K562 (cell line): ENCODE results near the gene RBAK. TPM values are rescaled to one million over a fixed set of nuclear protein-coding genes. Genes with fewer than 3 reads are reported as not detected.
"Not testable (repeated sequence)": the region's sequence is repeated elsewhere in the genome, so short reads cannot be mapped to it uniquely, and the experiment has no call there.

Source experiments
- ATAC-seq: fragments of 200-7000 bp; cut with Tn5 transposase; 3 replicates; pipeline ENCODE4 v1.9.1; 2020; ENCODE audit warnings: moderate library complexity
- BruUV-seq: library from RNA; stranded (reverse); fragments of 400-500 nt; replicated peaks from 2 replicates; lab custom pipeline; 2021; lab: Mats Ljungman, UMichigan
- CTCF ChIA-PET: fragments of 300-600 bp; formaldehyde crosslinking; extraction: SDS; loops from one replicate; lab custom pipeline; 2021; ENCODE audit warnings: low intra/inter-chr PET ratio; lab: Yijun Ruan, JAX
- POLR2A ChIA-PET: fragments of 300-600, 350-650 bp; sonication (Branson Sonifier 250); formaldehyde crosslinking; extraction: SDS; loops from one replicate; lab custom pipeline; 2021; ENCODE audit warnings: antibody characterized with exemption, inconsistent platforms; lab: Yijun Ruan, JAX
- DNase-seq, 4 experiments: peaks; one replicate each; pipeline versions ENCODE4 v3.0.0 to v3.0.0-alpha.2; 2011 to 2018; ENCODE audit warnings: low spot score in 3 of 4, mixed read lengths in 3 of 4; ENCODE audit errors: extremely low read depth in 1 of 4
- FAIRE-seq: peaks from 2 replicates; lab custom pipeline; 2011; peaks lifted over from hg19 to GRCh38; lab: Jason Lieb, UNC
- H2AFZ ChIP-seq: 2 replicates; pipeline ENCODE4 v1.6.0; 2011; ENCODE audit warnings: low read depth, low read length, control low read depth, inconsistent platforms
- H3K27ac ChIP-seq: fragments of 200-600 bp; 3 replicates; pipeline ENCODE4 v1.8.0; 2011; ENCODE audit warnings: low read depth, mild to moderate bottlenecking, control low read depth, inconsistent platforms, low read length, moderate library complexity, mixed read lengths; ENCODE audit errors: extremely low read depth
- H3K27me3 ChIP-seq, 2 experiments: fragments of 300-600 bp in 1 of 2; 2 replicates in 1 of 2; 3 replicates in 1 of 2; pipeline versions ENCODE4 v1.6.0 to v1.8.0; 2011; ENCODE audit warnings: inconsistent platforms in 2 of 2, low read length in 2 of 2, mild to moderate bottlenecking in 1 of 2, mixed read lengths in 1 of 2, moderate library complexity in 1 of 2; ENCODE audit not compliant: control insufficient read depth in 2 of 2, insufficient read depth in 2 of 2
- H3K36me3 ChIP-seq: fragments of 300-600 bp; 3 replicates; pipeline ENCODE4 v1.8.0; 2011; ENCODE audit warnings: mild to moderate bottlenecking, low read length, inconsistent platforms; ENCODE audit not compliant: control insufficient read depth, insufficient read depth
- H3K4me1 ChIP-seq, 2 experiments: fragments of 200-600 bp in 1 of 2; replicated peaks in 1 of 2; 2 replicates in 1 of 2; 3 replicates in 1 of 2; pipeline versions ENCODE4 v1.5.1 to v1.8.0; 2011; ENCODE audit warnings: inconsistent platforms in 2 of 2, low read length in 2 of 2, mild to moderate bottlenecking in 1 of 2, mixed read lengths in 1 of 2, moderate library complexity in 1 of 2; ENCODE audit not compliant: control insufficient read depth in 2 of 2, insufficient read depth in 2 of 2
- H3K4me2 ChIP-seq: 2 replicates; pipeline ENCODE4 v1.6.1; 2011; ENCODE audit warnings: low read length, control low read depth, inconsistent platforms, mixed read lengths; ENCODE audit not compliant: insufficient read depth
- H3K4me3 ChIP-seq: fragments of 200-600 bp; sonication (generic), shearing (Covaris generic); 2 replicates; pipeline ENCODE4 v1.5.1; 2016; ENCODE audit warnings: control low read depth, inconsistent platforms
- H3K79me2 ChIP-seq: fragments of 200-600 bp; 3 replicates; pipeline ENCODE4 v1.8.0; 2011; ENCODE audit warnings: low read length, inconsistent platforms; ENCODE audit not compliant: control insufficient read depth, insufficient read depth
- H3K9ac ChIP-seq, 2 experiments: 2 replicates each; pipeline versions ENCODE4 v1.6.0 to v1.6.1; 2011; ENCODE audit warnings: low read depth in 2 of 2, low read length in 2 of 2, control low read depth in 1 of 2, inconsistent platforms in 1 of 2, mild to moderate bottlenecking in 1 of 2, mixed read lengths in 1 of 2; ENCODE audit not compliant: insufficient read depth in 1 of 2
- H3K9me1 ChIP-seq: one replicate; pipeline ENCODE4 v1.6.0; 2011; ENCODE audit warnings: inconsistent platforms, mild to moderate bottlenecking, low read length, moderate library complexity; ENCODE audit not compliant: control insufficient read depth, insufficient read depth
- H3K9me3 ChIP-seq: replicated peaks from 2 replicates; pipeline ENCODE4 v1.5.1; 2011; ENCODE audit warnings: low read depth, low read length, inconsistent platforms; ENCODE audit not compliant: control insufficient read depth, insufficient read depth
- H4K20me1 ChIP-seq: replicated peaks from 2 replicates; pipeline ENCODE4 v1.6.1; 2011; ENCODE audit warnings: low read length, inconsistent platforms, mixed read lengths; ENCODE audit not compliant: control insufficient read depth, insufficient read depth
- KLF6 ChIP-seq: fragments of 250-450 bp; sonication (Bioruptor Pico); IDR thresholded peaks from 2 replicates; pipeline ENCODE4 v1.4.0; 2020; ENCODE audit warnings: mild to moderate bottlenecking, moderate library complexity, borderline replicate concordance
- WGBS: fragments of 100-300 bp; shearing (Covaris generic); methylation state at CpG from one replicate; pipeline ENCODE4 v1.1.6; 2016; ENCODE audit warnings: low coverage, mixed read lengths; ENCODE audit not compliant: insufficient coverage; ENCODE audit errors: missing lambda C conversion rate; 5-methylcytosine and 5-hydroxymethylcytosine counted together
- in situ Hi-C: fragments of 300-500 bp; cut with MboI; formaldehyde crosslinking; loops from 4 replicates; pipeline ENCODE4 v1.15.0; 2018; ENCODE audit warnings: inconsistent platforms, mixed read lengths
- intact Hi-C: fragments of 100-400 bp; cut with micrococcal nuclease; formaldehyde crosslinking; loops from 2 replicates; pipeline ENCODE4 v1.14.2; 2022
- polyA plus RNA-seq, 8 experiments: library from polyadenylated mRNA; depleted of rRNA in 4 of 8; stranded (reverse) in 5 of 8; unstranded in 3 of 8; fragments of >200 nt; fragmentation: Nextera tagmentation in 2 of 8; fragmentation: Illumina TruSeq in 1 of 8; extraction: Ambion mirVana in 2 of 8; extraction: Trizol in 1 of 8; gene quantifications; 2 replicates each; pipeline versions ENCODE4 v1.2.1 to v1.2.3, GENCODE V29; 2011 to 2014; ENCODE audit warnings: inconsistent platforms in 1 of 8, missing spikeins in 1 of 8
- total RNA-seq, 7 experiments: library from RNA; depleted of rRNA in 6 of 7; stranded (reverse); fragments of >200 nt in 6 of 7; fragmentation: Illumina TruSeq in 2 of 7; extraction: Trizol in 2 of 7; gene quantifications; 2 replicates each; pipeline versions ENCODE4 v1.2.1 to v1.2.3, GENCODE V29; 2011 to 2021; ENCODE audit warnings: low replicate concordance in 1 of 7
- TF ChIP-seq, protein P1 (sequence below): fragments of 450-650 bp; IDR thresholded peaks from 2 replicates; pipeline ENCODE4 v1.7.0; 2016; ENCODE audit warnings: borderline replicate concordance

RBAK gene
- total and polyA plus RNA-seq, 9 of the 15 experiments (the other 6 are each of a cell fraction or from before 2014, with no cell fraction given): 2.7 to 13.2 (median 10.1) TPM

GRCh38 chr7:5017626-5018025, 28.0 kb upstream of the RBAK start:
- BruUV-seq, in situ Hi-C loops: not testable (repeated sequence)

GRCh38 chr7:5020098-5020497, 25.6 kb upstream of the RBAK start:
- FAIRE-seq: no peak

More at GRCh38 chr7:5017626-5018025, 28.0 kb upstream of the RBAK start:
- H3K9me1 ChIP-seq, H4K20me1 ChIP-seq, intact Hi-C loops, H2AFZ ChIP-seq, H3K79me2 ChIP-seq, H3K4me2 ChIP-seq, H3K4me3 ChIP-seq, H3K4me1 ChIP-seq, H3K9ac ChIP-seq, DNase-seq, H3K27me3 ChIP-seq, H3K9me3 ChIP-seq, H3K36me3 ChIP-seq, CTCF ChIA-PET, H3K27ac ChIP-seq, ATAC-seq, FAIRE-seq: not testable (repeated sequence)
- POLR2A ChIA-PET: interaction anchor here (0.6 kb wide), 1 partner anchor 453 kb away, joined by 3 read pairs; no protein-coding TSS in a partner anchor
- WGBS: 78% methylated on average over 11 of the region's 12 CpGs

More at GRCh38 chr7:5020098-5020497, 25.6 kb upstream of the RBAK start:
- H3K4me3 ChIP-seq: no peak overlapping the region
- H3K4me1 ChIP-seq: no peaks in the 10 kb centered on the region
- no peaks in the 10 kb centered on the region for H3K9me3 ChIP-seq
- DNase-seq: no peak
- H3K4me2 ChIP-seq: no peak overlapping the region
- H4K20me1 ChIP-seq: no peaks in the 10 kb centered on the region
- 95% methylated on average over 9 of the region's 9 CpGs for WGBS
- TF ChIP-seq, protein P1, sequence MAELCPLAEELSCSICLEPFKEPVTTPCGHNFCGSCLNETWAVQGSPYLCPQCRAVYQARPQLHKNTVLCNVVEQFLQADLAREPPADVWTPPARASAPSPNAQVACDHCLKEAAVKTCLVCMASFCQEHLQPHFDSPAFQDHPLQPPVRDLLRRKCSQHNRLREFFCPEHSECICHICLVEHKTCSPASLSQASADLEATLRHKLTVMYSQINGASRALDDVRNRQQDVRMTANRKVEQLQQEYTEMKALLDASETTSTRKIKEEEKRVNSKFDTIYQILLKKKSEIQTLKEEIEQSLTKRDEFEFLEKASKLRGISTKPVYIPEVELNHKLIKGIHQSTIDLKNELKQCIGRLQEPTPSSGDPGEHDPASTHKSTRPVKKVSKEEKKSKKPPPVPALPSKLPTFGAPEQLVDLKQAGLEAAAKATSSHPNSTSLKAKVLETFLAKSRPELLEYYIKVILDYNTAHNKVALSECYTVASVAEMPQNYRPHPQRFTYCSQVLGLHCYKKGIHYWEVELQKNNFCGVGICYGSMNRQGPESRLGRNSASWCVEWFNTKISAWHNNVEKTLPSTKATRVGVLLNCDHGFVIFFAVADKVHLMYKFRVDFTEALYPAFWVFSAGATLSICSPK: no peak
- TF ChIP-seq KLF6: no peak
- TF ChIP-seq, all 486 proteins: peak for 0
- in situ Hi-C loops (no loop called here), intact Hi-C loops (no loop called here)
- ChIA-PET CTCF (no interaction called here), POLR2A (no interaction called here)
- ATAC-seq: no peak
- no TSS peak for BruUV-seq
- H2AFZ ChIP-seq: no peak overlapping the region
- H3K9me1 ChIP-seq: no peaks in the 10 kb centered on the region
- H3K27ac ChIP-seq: no peak overlapping the region
- H3K79me2 ChIP-seq: no peaks in the 10 kb centered on the region
- no peaks in the 10 kb centered on the region for H3K27me3 ChIP-seq
- H3K9ac ChIP-seq: no peak overlapping the region
- H3K36me3 ChIP-seq: no peaks in the 10 kb centered on the region; the same call in 2 of the 3 replicates
